RWPE1 (cell line): ENCODE measurements around the gene LIN28A.
A peak's percentile ranks its signal among the peaks of the same experiment; 100 is the strongest.

Source experiments
- CTCF ChIA-PET: fragments of 350-600 bp; sonication (Branson Sonifier 250); formaldehyde crosslinking; extraction: SDS; loops from one replicate; lab custom pipeline; 2021; lab: Yijun Ruan, JAX
- POLR2A ChIA-PET: fragments of 400-600 bp; formaldehyde crosslinking; extraction: SDS; loops from one replicate; lab custom pipeline; 2020; ENCODE audit warnings: antibody characterized with exemption; ENCODE audit not compliant: low non-redundant PET; lab: Yijun Ruan, JAX
- DNase-seq: peaks from one replicate; pipeline ENCODE4 v3.0.0; 2012; ENCODE audit warnings: low spot score
- H3K27ac ChIP-seq: fragments of 450-650 bp; 2 replicates; pipeline ENCODE4 v1.5.1; 2017
- TF ChIP-seq, protein P1 (sequence below): fragments of 450-650 bp; conservative IDR thresholded peaks from 2 replicates; pipeline ENCODE4 v1.5.1; 2017; ENCODE audit warnings: low read depth, mild to moderate bottlenecking

LIN28A gene

DNA sequence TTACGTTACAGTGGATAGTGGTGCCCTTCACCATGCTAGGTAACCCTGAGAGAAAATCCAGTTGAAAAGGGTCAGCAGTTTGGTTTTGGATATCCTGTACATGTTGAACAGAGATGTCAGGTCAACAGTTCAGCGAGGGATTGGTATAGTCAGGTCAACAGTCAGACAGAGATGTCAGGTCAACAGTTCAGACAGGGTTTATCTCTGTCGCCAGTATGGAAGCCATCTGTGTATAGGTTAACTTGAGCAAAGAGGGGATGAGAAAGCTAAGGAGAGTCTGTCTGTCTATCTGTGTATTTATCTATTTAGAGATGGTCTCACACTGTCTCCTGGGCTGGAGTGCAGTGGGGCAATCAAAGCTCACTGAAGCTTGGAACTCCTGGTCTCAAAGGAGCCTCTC is 39.3 kb downstream of the LIN28A start:
- POLR2A ChIA-PET, result no interaction called here

DNA sequence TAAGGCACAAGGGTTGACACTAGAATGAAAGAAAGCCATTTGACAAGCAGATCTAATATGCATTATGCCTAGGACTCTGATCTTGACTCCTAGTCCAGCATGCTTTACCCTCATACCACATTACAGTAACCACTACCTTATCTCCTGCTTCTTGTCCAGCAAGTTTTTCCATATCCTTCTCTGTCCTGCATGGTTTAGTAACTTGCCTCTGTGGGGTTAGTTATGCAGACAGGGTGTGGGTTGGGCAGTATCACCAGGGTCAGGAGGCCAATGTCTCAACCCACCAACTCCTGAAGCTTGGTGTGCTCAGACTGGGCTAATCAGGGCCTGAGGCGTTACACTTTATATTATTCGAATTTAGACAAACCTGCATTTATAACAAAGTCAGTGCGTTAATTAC is 40.3 kb downstream of the LIN28A start:
- TF ChIP-seq, protein P1, sequence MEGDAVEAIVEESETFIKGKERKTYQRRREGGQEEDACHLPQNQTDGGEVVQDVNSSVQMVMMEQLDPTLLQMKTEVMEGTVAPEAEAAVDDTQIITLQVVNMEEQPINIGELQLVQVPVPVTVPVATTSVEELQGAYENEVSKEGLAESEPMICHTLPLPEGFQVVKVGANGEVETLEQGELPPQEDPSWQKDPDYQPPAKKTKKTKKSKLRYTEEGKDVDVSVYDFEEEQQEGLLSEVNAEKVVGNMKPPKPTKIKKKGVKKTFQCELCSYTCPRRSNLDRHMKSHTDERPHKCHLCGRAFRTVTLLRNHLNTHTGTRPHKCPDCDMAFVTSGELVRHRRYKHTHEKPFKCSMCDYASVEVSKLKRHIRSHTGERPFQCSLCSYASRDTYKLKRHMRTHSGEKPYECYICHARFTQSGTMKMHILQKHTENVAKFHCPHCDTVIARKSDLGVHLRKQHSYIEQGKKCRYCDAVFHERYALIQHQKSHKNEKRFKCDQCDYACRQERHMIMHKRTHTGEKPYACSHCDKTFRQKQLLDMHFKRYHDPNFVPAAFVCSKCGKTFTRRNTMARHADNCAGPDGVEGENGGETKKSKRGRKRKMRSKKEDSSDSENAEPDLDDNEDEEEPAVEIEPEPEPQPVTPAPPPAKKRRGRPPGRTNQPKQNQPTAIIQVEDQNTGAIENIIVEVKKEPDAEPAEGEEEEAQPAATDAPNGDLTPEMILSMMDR, result no peak
- H3K27ac ChIP-seq, result no peak overlapping the region
- CTCF ChIA-PET, result interaction anchor here (1.1 kb wide), 1 partner anchor 21 kb away, joined by 3 read pairs; no protein-coding TSS in a partner anchor
- no peak for DNase-seq
- POLR2A ChIA-PET, result no interaction called here

More for the DNA sequence above, 39.3 kb downstream of the LIN28A start:
- TF ChIP-seq, protein P1, result no peak
- no peak for DNase-seq
- no peak overlapping the region for H3K27ac ChIP-seq
- CTCF ChIA-PET, result interaction anchor here (0.6 kb wide), 1 partner anchor 236 kb away, joined by 3 read pairs; no protein-coding TSS in a partner anchor

DNA sequence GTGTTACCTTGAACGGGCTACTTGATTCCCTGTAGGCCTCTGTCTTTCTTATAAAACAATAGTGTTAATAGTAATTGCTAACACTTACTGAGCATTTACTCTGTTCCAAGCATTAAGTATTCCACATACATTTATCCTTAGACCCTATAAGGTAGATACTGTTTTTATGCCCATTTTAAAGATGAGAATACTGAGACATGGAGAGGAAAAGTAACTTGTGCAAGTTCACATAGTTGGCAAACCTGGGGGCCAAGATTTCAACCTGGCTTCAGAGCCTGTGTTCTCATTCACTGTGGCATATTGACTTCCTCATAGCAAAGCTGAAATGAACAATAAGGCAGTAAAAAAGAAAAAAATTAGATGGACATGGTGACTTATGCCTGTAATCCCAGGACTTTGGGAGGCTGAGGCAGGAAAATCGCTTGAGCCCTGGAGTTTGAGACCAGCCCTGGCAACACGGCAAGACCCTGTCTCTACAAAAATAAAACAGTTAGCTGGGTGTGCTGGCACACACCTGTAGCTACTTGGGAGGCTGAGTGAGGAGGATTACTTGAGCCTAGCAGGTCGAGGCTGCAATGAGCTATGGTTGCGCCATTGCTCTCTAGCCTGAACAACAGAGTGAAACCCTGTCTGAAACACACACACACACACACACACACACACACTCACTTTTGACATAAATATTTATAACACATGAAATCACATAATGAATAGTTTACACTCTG is 42.0 kb downstream of the LIN28A start:
- POLR2A ChIA-PET, result no interaction called here
- CTCF ChIA-PET, result no interaction called here
- H3K27ac ChIP-seq, result no peak overlapping the region
- TF ChIP-seq, protein P1, result no peak
- DNase-seq, result no peak

DNA sequence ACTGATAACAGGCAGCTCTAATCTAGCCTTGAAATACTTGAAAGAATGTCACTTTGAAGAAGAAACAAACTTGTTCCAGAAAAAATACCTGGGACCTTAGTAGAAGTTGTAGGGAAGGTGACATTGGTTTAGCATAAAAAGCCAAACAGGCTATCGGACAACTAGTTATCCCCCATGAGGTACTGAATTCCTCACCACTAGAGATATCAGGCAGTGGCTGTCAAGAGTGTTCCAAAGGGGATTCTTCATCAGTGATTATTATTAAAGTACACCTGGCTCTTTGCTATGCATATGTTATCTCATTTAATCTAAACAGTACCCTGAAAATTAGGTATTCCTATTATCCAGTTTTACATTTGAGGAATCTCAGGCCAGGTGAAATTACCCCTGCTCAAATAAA is 48.5 kb downstream of the LIN28A start:
- TF ChIP-seq, protein P1, result no peak
- ChIA-PET POLR2A (no interaction called here), CTCF (no interaction called here)
- H3K27ac ChIP-seq, result no peak overlapping the region
- DNase-seq, result no peak

DNA sequence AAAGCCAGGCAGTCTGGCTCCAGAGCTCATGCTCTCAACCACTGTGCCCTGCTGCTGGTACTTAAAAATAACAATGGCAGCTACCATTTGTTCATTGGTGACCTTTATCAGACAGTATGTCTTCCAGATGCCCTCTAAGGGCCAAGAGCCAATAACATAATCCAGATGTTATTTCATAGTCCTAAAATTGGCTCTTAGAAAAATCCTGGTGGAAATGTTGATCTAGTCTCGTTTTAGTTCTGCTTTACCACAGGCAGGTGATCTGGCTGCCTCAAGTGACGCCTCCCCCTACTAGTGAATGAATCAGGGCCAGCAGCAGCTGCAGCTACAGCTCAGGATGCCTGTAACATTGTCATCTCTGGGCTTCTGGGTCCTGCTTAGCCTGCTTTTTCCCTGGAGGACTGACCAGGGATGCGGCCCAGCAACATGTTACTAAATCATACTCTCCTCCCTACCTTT is 49.0 kb downstream of the LIN28A start:
- H3K27ac ChIP-seq, result no peak overlapping the region
- ChIA-PET CTCF (interaction anchor here (0.8 kb wide), 1 partner anchor 11 kb away, joined by 4 read pairs; no protein-coding TSS in a partner anchor), POLR2A (no interaction called here)
- TF ChIP-seq, protein P1, result no peak
- DNase-seq, result no peak

DNA sequence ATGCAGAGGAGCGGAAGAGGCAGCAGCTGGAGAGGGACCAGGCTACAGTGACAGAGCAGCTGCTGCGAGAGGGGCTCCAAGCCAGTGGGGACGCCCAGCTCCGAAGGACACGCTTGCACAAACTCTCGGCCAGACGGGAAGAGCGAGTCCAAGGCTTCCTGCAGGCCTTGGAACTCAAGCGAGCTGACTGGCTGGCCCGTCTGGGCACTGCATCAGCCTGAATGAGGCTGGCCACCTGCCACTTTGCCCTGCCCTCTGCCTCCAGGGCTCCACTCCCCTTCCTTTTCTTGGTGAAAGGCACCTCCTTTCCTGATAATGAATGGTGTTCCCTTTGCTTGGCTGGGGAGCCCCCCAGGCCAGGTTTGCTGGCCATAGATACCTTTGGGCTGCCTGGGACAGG is 58.3 kb downstream of the LIN28A start:
- CTCF ChIA-PET, result no interaction called here
- no peak for DNase-seq
- POLR2A ChIA-PET, result no interaction called here
- H3K27ac ChIP-seq, result peak overlapping the region; percentile 98
- TF ChIP-seq, protein P1, result no peak
